Testis (tissue), 3 donors: ENCODE results near the gene CCDC107. TPM values are rescaled to one million over a fixed set of nuclear protein-coding genes. Genes with fewer than 3 reads are reported as not detected.

ENCODE experiments used
- DNase-seq: peaks from one replicate; pipeline ENCODE4 v3.0.0-alpha.2; 2019
- H3K27ac ChIP-seq, 2 donors: fragments of 200-600 bp; sonication (generic); one replicate each; pipeline ENCODE4 v1.5.1; 2019
- H3K27me3 ChIP-seq: fragments of 200-600 bp; sonication (generic); one replicate; pipeline ENCODE4 v1.5.1; 2019
- H3K36me3 ChIP-seq: fragments of 200-600 bp; sonication (generic); one replicate; pipeline ENCODE4 v1.5.1; 2017; ENCODE audit warnings: low read depth; ENCODE audit errors: missing control alignments
- H3K4me1 ChIP-seq: fragments of 200-600 bp; sonication (generic); one replicate; pipeline ENCODE4 v1.5.1; 2019
- H3K4me3 ChIP-seq, 2 donors: fragments of 200-600 bp; sonication (generic); one replicate each; pipeline ENCODE4 v1.5.1; 2017 to 2019
- H3K9me3 ChIP-seq: fragments of 200-600 bp; sonication (generic); one replicate; pipeline ENCODE4 v1.5.1; 2017
- POLR2A ChIP-seq: fragments of 450-650 bp; IDR thresholded peaks from one replicate; pipeline ENCODE4 v1.6.1; 2017; ENCODE audit warnings: antibody characterized with exemption, mild to moderate bottlenecking, moderate library complexity
- WGBS, 2 donors: methylation state at CpG; one replicate each; pipeline ENCODE4 v1.1.5; 2018; 5-methylcytosine and 5-hydroxymethylcytosine counted together
- intact Hi-C: fragments of 100-400 bp; cut with DNase I; formaldehyde crosslinking; loops from one replicate; pipeline ENCODE4 v1.15.1; 2023; ENCODE audit warnings: low total_unique reads
- polyA plus RNA-seq: library from polyadenylated mRNA; stranded (reverse); fragments of 350-450 nt; fragmentation: Illumina TruSeq; extraction: RNeasy Lipid Tissue Mini Kit (QIAGEN cat#74804); gene quantifications from one replicate; pipeline ENCODE4 v1.2.3, GENCODE V29; 2014; ENCODE audit warnings: low read depth, low replicate concordance; ENCODE audit not compliant: insufficient read depth
- total RNA-seq, 2 donors: library from RNA; depleted of rRNA; stranded (reverse); fragments of >200 nt; gene quantifications; one replicate each; pipeline ENCODE4 v1.2.3, GENCODE V29; 2016
- TF ChIP-seq, protein P1 (sequence below), 3 experiments: fragments of 450-650 bp in 2 of 3; fragments of 200-600 bp in 1 of 3; sonication (generic) in 1 of 3; IDR thresholded peaks; one replicate each; pipeline ENCODE4 v1.5.1; 2016 to 2019; ENCODE audit warnings: antibody characterized with exemption in 3 of 3, mild to moderate bottlenecking in 2 of 3, moderate library complexity in 1 of 3

CCDC107 gene
- total and polyA plus RNA-seq, 3 donors from 2014 or later: 13.4 to 19.0 (median 17.2) TPM

DNA sequence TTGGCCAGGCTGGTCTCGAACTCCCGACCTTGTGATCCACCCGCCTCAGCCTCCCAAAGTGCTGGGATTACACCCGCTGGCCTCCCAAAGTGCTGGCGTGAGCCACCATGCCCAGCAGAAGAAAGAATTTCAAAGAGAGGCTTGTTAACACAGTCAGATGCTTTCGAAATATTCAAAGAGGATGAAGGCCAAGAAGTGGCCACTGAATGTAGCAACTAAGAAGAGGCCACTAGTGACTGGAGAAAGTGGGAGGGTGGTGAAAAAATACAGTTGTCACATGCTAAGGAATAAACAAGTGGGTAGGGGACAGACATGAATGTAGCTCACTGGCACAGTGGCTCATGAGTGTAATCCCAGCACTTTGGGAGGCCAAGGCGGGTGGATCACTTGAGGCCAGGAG is 44.6 kb downstream of the CCDC107 start:
- Histone ChIP-seq H3K9me3 (no peaks in the 10 kb centered on the region), H3K4me3 (no peak overlapping the region), H3K36me3 (no peaks in the 10 kb centered on the region), H3K4me1 (peaks cover 4% of the 10 kb centered on the region), H3K27ac (no peak overlapping the region), H3K27me3 (no peaks in the 10 kb centered on the region)
- TF ChIP-seq, protein P1, sequence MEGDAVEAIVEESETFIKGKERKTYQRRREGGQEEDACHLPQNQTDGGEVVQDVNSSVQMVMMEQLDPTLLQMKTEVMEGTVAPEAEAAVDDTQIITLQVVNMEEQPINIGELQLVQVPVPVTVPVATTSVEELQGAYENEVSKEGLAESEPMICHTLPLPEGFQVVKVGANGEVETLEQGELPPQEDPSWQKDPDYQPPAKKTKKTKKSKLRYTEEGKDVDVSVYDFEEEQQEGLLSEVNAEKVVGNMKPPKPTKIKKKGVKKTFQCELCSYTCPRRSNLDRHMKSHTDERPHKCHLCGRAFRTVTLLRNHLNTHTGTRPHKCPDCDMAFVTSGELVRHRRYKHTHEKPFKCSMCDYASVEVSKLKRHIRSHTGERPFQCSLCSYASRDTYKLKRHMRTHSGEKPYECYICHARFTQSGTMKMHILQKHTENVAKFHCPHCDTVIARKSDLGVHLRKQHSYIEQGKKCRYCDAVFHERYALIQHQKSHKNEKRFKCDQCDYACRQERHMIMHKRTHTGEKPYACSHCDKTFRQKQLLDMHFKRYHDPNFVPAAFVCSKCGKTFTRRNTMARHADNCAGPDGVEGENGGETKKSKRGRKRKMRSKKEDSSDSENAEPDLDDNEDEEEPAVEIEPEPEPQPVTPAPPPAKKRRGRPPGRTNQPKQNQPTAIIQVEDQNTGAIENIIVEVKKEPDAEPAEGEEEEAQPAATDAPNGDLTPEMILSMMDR (IDR thresholded peaks at IDR 0.05): no peak
- no peak for TF ChIP-seq POLR2A
- DNase-seq: no peak
- WGBS, 2 donors: 90 to 100% methylated on average over 7 of the region's 7 CpGs
- intact Hi-C loops: no loop called here

DNA sequence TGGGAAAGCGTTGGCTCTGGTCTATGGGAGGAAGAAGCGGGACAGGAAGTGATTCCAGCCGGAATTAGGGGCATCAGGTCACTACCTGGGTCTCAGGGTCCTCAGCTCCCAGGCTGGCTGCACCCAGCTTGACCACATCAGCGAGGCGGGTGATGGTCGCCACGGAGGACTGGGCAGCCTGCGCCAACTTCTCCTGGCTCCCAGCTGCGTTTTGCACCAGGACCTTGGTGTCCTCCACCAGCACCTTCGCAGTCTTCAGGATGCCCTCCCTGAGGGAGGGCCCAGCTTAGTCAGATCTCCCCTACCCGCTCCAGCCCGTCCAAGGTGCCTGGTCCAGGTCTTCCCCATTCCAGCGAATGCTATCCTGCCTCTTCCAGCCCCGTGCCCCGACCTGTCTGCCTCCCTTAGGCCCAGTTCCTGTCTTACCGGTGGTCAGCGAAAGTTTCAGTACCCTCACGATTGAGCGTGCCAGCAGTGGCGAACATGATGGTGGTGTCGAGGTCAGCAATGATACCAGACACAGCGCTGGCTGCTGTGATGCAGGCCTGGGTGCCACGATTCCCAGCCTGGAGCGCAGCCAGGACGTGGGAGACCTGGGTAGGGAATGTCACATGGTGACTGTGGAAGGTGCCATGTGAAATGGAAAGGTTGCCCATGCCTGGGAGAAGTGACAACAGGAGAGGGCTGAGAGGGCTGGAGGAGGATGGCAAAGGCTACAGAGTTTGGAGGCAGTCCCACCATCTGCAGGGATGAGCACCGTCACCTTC is 46.0 kb downstream of the CCDC107 start:
- Histone ChIP-seq H3K27me3 (no peaks in the 10 kb centered on the region), H3K9me3 (no peaks in the 10 kb centered on the region), H3K4me1 (peaks cover 4% of the 10 kb centered on the region), H3K36me3 (no peaks in the 10 kb centered on the region), H3K27ac (no peak overlapping the region), H3K4me3 (no peak overlapping the region)
- TF ChIP-seq, protein P1 (IDR thresholded peaks at IDR 0.05): no peak
- no peak for TF ChIP-seq POLR2A
- WGBS, 2 donors: 91% methylated on average over 21 to 26 of the region's 26 CpGs
- intact Hi-C loops: no loop called here
- DNase-seq: no peak

DNA sequence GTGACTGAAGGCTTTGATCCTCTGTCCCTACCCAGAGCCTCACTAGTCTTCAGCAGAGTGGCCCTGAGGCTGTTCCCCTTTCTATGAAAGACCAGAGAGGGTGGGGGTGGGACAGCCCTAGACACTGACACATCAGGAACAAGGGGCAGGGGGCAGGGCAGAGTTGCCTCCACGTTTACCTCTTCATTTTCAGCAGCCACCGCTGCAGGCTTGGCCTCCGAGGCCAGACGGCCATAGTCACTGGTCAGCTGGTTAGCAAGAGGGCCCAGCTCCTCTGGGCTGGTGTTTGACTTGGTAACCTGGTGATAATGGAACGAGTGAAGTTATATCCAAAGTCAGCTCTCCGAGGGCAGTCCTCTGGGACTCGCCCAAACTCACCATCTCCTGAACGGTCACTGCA is 47.3 kb downstream of the CCDC107 start:
- no peaks in the 10 kb centered on the region for H3K27me3 ChIP-seq
- H3K9me3 ChIP-seq: no peaks in the 10 kb centered on the region
- DNase-seq: no peak
- intact Hi-C loops: no loop called here
- 84 to 88% methylated on average over 5 to 8 of the region's 8 CpGs for WGBS, 2 donors
- no peak overlapping the region for H3K27ac ChIP-seq
- no peaks in the 10 kb centered on the region for H3K36me3 ChIP-seq
- no peak overlapping the region for H3K4me3 ChIP-seq
- peaks cover 4% of the 10 kb centered on the region for H3K4me1 ChIP-seq
- TF ChIP-seq POLR2A: no peak
- TF ChIP-seq, protein P1 (IDR thresholded peaks at IDR 0.05): no peak

DNA sequence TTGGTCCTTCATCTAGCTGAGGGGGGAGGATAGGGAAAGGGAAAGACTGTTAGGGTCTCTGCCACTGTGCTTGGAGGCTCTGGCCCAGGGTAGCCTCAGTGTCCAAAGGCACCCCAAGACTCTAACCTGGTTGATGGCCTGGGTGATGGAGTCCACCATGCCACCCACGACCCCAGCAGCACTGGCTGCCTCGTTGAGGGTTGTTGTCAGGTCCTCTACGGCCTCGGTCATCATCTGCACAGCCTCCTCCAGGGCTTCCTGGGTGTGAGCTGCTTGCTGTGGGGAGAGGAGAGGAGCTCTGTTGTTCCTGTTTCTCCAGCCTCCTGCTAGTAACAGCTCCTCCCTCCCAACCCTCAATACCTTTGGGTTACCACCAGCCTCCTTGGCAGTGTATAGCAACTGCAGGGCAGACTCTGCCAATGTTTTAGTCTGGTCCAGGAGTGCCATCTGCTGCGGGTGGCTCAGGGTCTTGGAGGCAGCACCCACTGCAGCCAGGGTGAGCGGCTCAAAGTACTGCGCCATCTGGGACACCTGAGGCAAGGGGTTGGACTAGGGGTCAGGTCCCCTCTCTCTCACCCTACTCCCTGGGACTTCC is 47.8 kb downstream of the CCDC107 start:
- TF ChIP-seq, protein P1 (IDR thresholded peaks at IDR 0.05): no peak
- TF ChIP-seq POLR2A: no peak
- intact Hi-C loops: no loop called here
- DNase-seq: no peak
- Histone ChIP-seq H3K9me3 (no peaks in the 10 kb centered on the region), H3K36me3 (no peaks in the 10 kb centered on the region), H3K27ac (no peak overlapping the region), H3K27me3 (no peaks in the 10 kb centered on the region), H3K4me1 (peaks cover 2% of the 10 kb centered on the region), H3K4me3 (no peak overlapping the region)
- WGBS, 2 donors: 90 to 95% methylated on average over 2 to 7 of the region's 7 CpGs
